GM12801 (cell line): ENCODE results near the gene ETS1.

Source experiments
- CTCF ChIP-seq: IDR thresholded peaks from one replicate; pipeline ENCODE4 v1.5.1; 2011; ENCODE audit warnings: control low read depth; ENCODE audit not compliant: insufficient read length; ENCODE audit errors: extremely low read depth

The ETS1 gene

DNA sequence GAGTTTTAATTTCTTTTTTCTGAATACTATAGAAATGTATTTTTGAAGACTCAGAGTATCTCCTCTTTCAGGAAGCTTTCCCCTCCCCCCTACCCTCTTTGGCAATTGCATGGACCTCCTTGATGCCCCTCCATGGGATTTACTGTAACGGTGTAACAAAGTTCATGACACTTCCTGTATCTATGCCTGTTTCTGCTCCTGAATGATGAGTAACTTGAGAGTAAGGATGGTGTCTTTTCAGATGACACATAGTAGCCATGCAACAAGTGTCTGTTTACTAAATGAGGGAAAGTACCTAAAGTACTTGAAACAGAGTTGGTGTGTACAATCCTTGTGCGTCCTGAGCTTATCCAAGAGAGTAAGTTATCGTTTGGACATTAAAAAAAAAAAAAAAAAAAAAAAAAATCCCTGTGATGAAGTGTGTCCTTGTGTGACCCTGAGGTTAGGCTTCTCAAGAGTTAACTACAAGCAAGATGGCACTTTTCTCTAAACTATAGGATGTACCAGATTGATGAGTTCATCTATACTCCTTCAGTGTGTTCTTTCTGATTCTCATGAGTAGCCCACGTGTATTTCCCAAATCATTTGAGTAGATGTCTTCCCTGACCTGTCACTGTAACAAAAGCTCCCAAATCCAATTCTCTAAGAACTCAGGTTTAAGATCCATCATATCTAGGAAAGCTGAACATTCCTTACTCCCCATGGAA is 7.4 kb downstream of the ETS1 start:
- no peak for TF ChIP-seq CTCF

GRCh38 chr11:128576555-128576954 is 10.8 kb downstream of the ETS1 start:
- no peak for TF ChIP-seq CTCF

GRCh38 chr11:128575961-128576350 is 11.4 kb downstream of the ETS1 start:
- TF ChIP-seq CTCF, result no peak

GRCh38 chr11:128575174-128575960 is 12.0 kb downstream of the ETS1 start:
- no peak for TF ChIP-seq CTCF

DNA sequence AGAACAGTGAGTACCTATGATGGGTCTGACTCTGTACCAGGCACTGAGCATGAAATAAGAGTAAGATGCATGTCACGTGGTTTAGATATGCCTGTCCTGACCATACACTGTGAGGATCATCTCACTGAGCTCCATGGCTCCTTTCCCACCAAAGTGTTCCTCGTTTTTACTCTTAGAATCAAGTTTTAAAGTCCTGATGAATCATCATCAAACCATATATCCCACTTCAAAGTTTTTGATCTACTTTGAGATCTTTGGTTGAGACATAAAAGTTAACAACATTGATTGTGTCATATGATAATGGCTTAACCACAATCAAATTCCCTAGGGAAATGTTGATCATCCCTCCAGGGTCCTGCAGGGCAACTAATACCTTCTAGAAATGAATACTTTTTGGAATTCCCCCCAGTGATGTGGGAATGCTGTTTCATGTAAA is 12.8 kb downstream of the ETS1 start:
- TF ChIP-seq CTCF, result no peak

DNA sequence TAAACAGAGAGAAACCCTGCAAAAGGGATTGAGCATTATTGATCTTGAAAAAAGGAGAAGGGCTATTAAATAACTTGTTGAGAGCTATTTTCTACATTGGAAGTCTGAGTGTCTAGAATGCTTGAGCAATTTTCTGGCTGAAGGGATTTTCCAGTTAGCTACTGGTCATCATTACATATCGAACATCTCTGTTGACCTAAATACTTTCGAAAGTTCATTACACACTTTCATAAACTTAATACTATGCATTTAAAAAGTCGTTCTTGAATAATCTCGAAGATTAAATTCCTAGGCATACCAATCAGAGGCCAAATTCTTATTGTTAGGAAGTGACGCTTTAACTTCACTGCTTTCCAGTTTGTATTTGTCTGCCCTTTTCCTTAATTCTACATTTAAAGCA is 13.7 kb downstream of the ETS1 start:
- TF ChIP-seq CTCF, result no peak

GRCh38 chr11:128572965-128573364 is 14.4 kb downstream of the ETS1 start:
- no peak for TF ChIP-seq CTCF
